PC-3 (cell line): Measurements from ENCODE around the gene SCFD1.

Source experiments
- EZH2phosphoT487 ChIP-seq: fragments of 300-600 bp; sonication (generic); IDR thresholded peaks from 2 replicates; pipeline ENCODE4 v1.6.1; 2018; ENCODE audit warnings: mild to moderate bottlenecking, antibody characterized with exemption, low read length, borderline replicate concordance
- TF ChIP-seq, protein P1 (sequence below): fragments of 300-600 bp; sonication (generic); conservative IDR thresholded peaks from 2 replicates; pipeline ENCODE4 v1.5.1; 2017; ENCODE audit warnings: antibody characterized with exemption, low read depth, mild to moderate bottlenecking, low read length

DNA sequence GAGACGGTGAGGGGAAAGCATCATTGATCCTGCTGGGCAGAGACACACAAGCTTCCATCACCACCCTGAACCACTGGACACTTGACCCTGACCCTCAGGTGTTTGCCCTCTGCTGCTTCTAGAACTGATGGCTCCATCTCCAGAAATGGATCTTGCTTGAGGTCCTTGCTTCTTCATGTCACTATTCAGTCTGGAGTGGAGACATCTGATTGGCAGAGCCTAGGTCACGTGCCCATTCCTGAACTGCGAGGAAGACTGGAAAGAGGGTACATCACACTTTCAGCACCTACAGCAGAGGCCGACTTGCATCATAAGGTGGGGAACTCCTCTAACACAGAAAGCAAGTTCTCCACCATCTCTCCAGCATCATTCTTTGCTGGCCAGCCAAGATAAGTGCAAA, 145.5 kb downstream of the SCFD1 start:
- TF ChIP-seq, protein P1, sequence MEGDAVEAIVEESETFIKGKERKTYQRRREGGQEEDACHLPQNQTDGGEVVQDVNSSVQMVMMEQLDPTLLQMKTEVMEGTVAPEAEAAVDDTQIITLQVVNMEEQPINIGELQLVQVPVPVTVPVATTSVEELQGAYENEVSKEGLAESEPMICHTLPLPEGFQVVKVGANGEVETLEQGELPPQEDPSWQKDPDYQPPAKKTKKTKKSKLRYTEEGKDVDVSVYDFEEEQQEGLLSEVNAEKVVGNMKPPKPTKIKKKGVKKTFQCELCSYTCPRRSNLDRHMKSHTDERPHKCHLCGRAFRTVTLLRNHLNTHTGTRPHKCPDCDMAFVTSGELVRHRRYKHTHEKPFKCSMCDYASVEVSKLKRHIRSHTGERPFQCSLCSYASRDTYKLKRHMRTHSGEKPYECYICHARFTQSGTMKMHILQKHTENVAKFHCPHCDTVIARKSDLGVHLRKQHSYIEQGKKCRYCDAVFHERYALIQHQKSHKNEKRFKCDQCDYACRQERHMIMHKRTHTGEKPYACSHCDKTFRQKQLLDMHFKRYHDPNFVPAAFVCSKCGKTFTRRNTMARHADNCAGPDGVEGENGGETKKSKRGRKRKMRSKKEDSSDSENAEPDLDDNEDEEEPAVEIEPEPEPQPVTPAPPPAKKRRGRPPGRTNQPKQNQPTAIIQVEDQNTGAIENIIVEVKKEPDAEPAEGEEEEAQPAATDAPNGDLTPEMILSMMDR, result no peak
- TF ChIP-seq EZH2phosphoT487, result no peak
